ENCODE measurements around the gene NRG3.

GRCh38 chr10:81876253-81877077, 1.5 kb downstream of the NRG3 start:
- TF ChIP-seq YY1 (IDR thresholded peaks at IDR 0.05; ENCODE audit: insufficient read depth, insufficient read length) = no peak
- no peak for TF ChIP-seq ZNF274 (IDR thresholded peaks at IDR 0.05; ENCODE audit: low read depth, low read length)

All from NT2/D1 (cell line).